BJ (cell line): ENCODE results near the gene GPR3. TPM values are rescaled to one million over a fixed set of nuclear protein-coding genes. Genes with fewer than 3 reads are reported as not detected.

Experiments used
- CTCF ChIA-PET: fragments of 350-600 bp; formaldehyde crosslinking; extraction: SDS; loops from one replicate; lab custom pipeline; 2021; ENCODE audit warnings: antibody characterized with exemption, inconsistent platforms; lab: Yijun Ruan, JAX
- POLR2A ChIA-PET: fragments of 300-600 bp; sonication (Branson Sonifier 250); formaldehyde crosslinking; extraction: SDS; loops from one replicate; lab custom pipeline; 2021; ENCODE audit warnings: antibody characterized with exemption; lab: Charles Lee
- DNase-seq: peaks from one replicate; pipeline ENCODE4 v3.0.0-alpha.2; 2011; ENCODE audit warnings: low read depth
- H3K27me3 ChIP-seq: 2 replicates; pipeline ENCODE4 v1.6.0; 2011; ENCODE audit warnings: low read length; ENCODE audit not compliant: control insufficient read depth, insufficient read depth
- H3K36me3 ChIP-seq: 2 replicates; pipeline ENCODE4 v1.5.1; 2011; ENCODE audit warnings: low read length; ENCODE audit not compliant: control insufficient read depth, insufficient read depth
- H3K4me3 ChIP-seq: 2 replicates; pipeline ENCODE4 v1.5.1; 2011; ENCODE audit warnings: low read depth, mild to moderate bottlenecking, control low read depth, low read length
- CTCF ChIP-seq: IDR thresholded peaks from 2 replicates; pipeline ENCODE4 v1.5.1; 2011; ENCODE audit warnings: low read depth, mild to moderate bottlenecking, control low read depth, inconsistent platforms, low read length, moderate library complexity; ENCODE audit not compliant: insufficient read depth
- polyA plus RNA-seq: library from polyadenylated mRNA; depleted of rRNA; stranded (reverse); fragments of >200 nt; gene quantifications from 2 replicates; pipeline ENCODE4 v1.2.3, GENCODE V29; 2011

The GPR3 gene
- polyA plus RNA-seq, 1 experiment, result 1.8 TPM

GRCh38 chr1:27372808-27373690 lies 19.4 kb upstream of the GPR3 start:
- Histone ChIP-seq H3K4me3 (no peak overlapping the region), H3K27me3 (no peaks in the 10 kb centered on the region; the same call in 1 of the 2 replicates), H3K36me3 (no peaks in the 10 kb centered on the region)
- POLR2A ChIA-PET, result no interaction called here
- CTCF ChIA-PET, result no interaction called here
- peak; percentile 31; the same call in 1 of the 2 replicates for TF ChIP-seq CTCF
- DNase-seq, result no peak

GRCh38 chr1:27374362-27375086 lies 17.9 kb upstream of the GPR3 start, which contains the start of gene FCN3:
Gene FCN3 (minus strand): TSS chr1:27374824. CDS start chr1:27374818, 6 bp downstream.
- ChIA-PET CTCF (interaction anchor here (0.8 to 1.5 kb wide), 3 partner anchors 8 to 74 kb away, joined by 3 to 4 read pairs (median 3); partner anchors contain the start of gene MAP3K6), POLR2A (no interaction called here)
- Histone ChIP-seq H3K36me3 (no peaks in the 10 kb centered on the region), H3K27me3 (no peaks in the 10 kb centered on the region; the same call in 1 of the 2 replicates), H3K4me3 (no peak within 1 kb of the TSS)
- TF ChIP-seq CTCF, result no peak
- DNase-seq, result no peak

- ChIA-PET POLR2A (no interaction called here), CTCF (interaction anchor here (0.9 to 1.9 kb wide), 4 partner anchors 10 to 14 kb away, joined by 3 to 8 read pairs (median 4); partner anchors contain the start of gene MAP3K6)
- no peaks in the 10 kb centered on the region for H3K36me3 ChIP-seq
- DNase-seq, result no peak
- H3K4me3 ChIP-seq, result no peak overlapping the region
- peaks cover 6% of the 10 kb centered on the region for H3K27me3 ChIP-seq
- TF ChIP-seq CTCF, result no peak
Measured at GRCh38 chr1:27377760-27378495, 14.5 kb upstream of the GPR3 start.

GRCh38 chr1:27379564-27380122 lies 12.8 kb upstream of the GPR3 start:
- H3K4me3 ChIP-seq, result no peak overlapping the region
- H3K36me3 ChIP-seq, result no peaks in the 10 kb centered on the region
- ChIA-PET POLR2A (no interaction called here), CTCF (interaction anchor here (0.6 to 1.3 kb wide), 4 partner anchors 8 to 83 kb away, joined by 3 to 7 read pairs (median 4); no protein-coding TSS in a partner anchor)
- DNase-seq, result no peak
- TF ChIP-seq CTCF, result no peak
- H3K27me3 ChIP-seq, result peaks cover 6% of the 10 kb centered on the region
